Right cardiac atrium (tissue), 5 donors: ENCODE measurements around the gene PPP1R15B. TPM values are rescaled to one million over a fixed set of nuclear protein-coding genes. Genes with fewer than 3 reads are reported as not detected.

ENCODE experiments used
- ATAC-seq, 2 donors: fragments of 200-7000 bp; cut with Tn5 transposase; one replicate each; pipeline versions ENCODE4 v1.8.0 to v1.9.1; 2020; ENCODE audit warnings: moderate library complexity in 2 of 2, mild to moderate bottlenecking in 1 of 2
- DNase-seq, 3 donors: peaks; one replicate each; pipeline ENCODE4 v3.0.0-alpha.2; 2020
- H3K27ac ChIP-seq: one replicate; pipeline ENCODE4 v1.5.1; 2013; ENCODE audit warnings: mild to moderate bottlenecking, low read length, control low read depth, moderate library complexity
- H3K27me3 ChIP-seq: one replicate; pipeline ENCODE4 v1.6.1; 2013; ENCODE audit not compliant: control insufficient read depth, insufficient read depth
- H3K4me1 ChIP-seq: one replicate; pipeline ENCODE4 v1.6.1; 2013; ENCODE audit warnings: low read length; ENCODE audit not compliant: control insufficient read depth, insufficient read depth
- H3K4me3 ChIP-seq: one replicate; pipeline ENCODE4 v1.5.1; 2013; ENCODE audit warnings: low read length, control low read depth
- H3K9me3 ChIP-seq: one replicate; pipeline ENCODE4 v1.6.1; 2013; ENCODE audit warnings: low read length; ENCODE audit not compliant: control insufficient read depth
- WGBS: extraction: QIAGEN DNeasy Blood & Tissue Kit; methylation state at CpG from one replicate; pipeline ENCODE4 v1.1.7; 2013; 5-methylcytosine and 5-hydroxymethylcytosine counted together
- intact Hi-C, 4 donors: fragments of 100-400 bp; cut with DNase I; formaldehyde crosslinking; loops; one replicate each; pipeline versions ENCODE4 v1.11.0 to v1.14.0; 2022 to 2023
- polyA plus RNA-seq: library from polyadenylated mRNA; stranded (reverse); fragments of 200-250 nt; gene quantifications from one replicate; pipeline ENCODE4 v1.2.3, GENCODE V29; 2013
- total RNA-seq, 4 donors: library from RNA; stranded (reverse); fragmentation: NEBNext Ultra II Directional; extraction: Animal tissue kit (Norgen Biotek cat#: 25700); gene quantifications; one replicate each; pipeline ENCODE4 v1.2.1, GENCODE V29; 2021
- donor health status: healthy with polysubstance abuse.
- donor health status: DM: no; HTN: yes; CAD: no.
- donor health status: DM: no; HTN: no; CAD: no.
- donor health status: DM: no; HTN: yes; CAD: no; lungs with severe emphysema.
- donor health status: DM: yes; HTN: yes; CAD: no.

The PPP1R15B gene
- total and polyA plus RNA-seq, 5 donors: 14.2 to 36.3 (median 22.3) TPM

DNA sequence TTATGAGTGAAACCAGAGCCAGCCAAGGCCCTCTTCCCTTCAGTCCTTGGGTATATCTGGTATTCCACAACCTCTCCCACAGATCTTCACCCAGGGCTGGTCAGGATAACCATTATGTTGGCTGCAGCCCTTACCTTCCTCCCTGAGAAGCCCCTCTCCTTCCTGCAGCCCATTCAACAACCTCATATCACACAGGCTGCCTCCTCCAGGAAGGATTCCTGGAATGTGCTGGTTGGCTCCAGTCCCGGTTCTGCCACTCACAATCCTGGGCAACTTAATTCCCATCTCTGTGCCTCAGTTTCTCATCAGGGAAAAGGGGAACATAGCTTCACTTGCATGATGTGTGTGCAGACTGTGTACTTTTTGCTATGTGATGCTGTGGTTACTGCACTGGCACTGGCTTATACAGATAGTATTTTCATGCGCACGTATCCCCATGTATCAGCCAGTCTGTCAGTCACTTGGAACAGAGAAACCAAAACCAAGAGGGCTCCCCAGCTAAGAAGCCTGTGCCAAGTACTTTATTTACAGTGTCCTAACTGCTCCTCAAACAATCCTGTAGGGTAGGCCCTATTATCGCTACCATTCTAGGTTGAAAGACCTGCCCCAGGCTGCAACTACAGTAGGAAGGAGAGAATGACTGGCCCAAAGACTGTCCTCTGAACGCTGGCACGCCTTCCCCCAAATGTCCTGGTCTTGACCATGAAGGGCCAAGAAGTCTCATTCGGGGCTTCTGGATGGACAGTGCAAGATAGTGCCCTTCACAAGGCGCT lies 39.9 kb upstream of the PPP1R15B start:
- WGBS: 74% methylated on average over 8 of the region's 8 CpGs
- no peak overlapping the region for H3K4me3 ChIP-seq
- H3K27ac ChIP-seq: peak overlapping the region; percentile 89
- H3K27me3 ChIP-seq: no peaks in the 10 kb centered on the region
- intact Hi-C loops: loop anchor here in 1 of 4 donors (5.0 kb wide), 1 partner anchor 41 kb away; the partner anchor contains the start of gene PIK3C2B
- ATAC-seq: no peak
- no peak for DNase-seq
- H3K9me3 ChIP-seq: no peaks in the 10 kb centered on the region
- peaks cover 11% of the 10 kb centered on the region for H3K4me1 ChIP-seq

GRCh38 chr1:204450461-204451257 lies 39.0 kb upstream of the PPP1R15B start:
- Histone ChIP-seq H3K4me3 (peak overlapping the region; percentile 16), H3K4me1 (peaks cover 12% of the 10 kb centered on the region), H3K27ac (peak overlapping the region; percentile 89), H3K27me3 (no peaks in the 10 kb centered on the region), H3K9me3 (no peaks in the 10 kb centered on the region)
- peak; percentile 39 to 76 (median 75) for DNase-seq
- peak; percentile 75 to 79 for ATAC-seq
- WGBS: 53% methylated on average over 8 of the region's 8 CpGs
- intact Hi-C loops: loop anchor here in 1 of 4 donors (5.0 kb wide), 1 partner anchor 42 kb away; the partner anchor contains the start of gene PIK3C2B

DNA sequence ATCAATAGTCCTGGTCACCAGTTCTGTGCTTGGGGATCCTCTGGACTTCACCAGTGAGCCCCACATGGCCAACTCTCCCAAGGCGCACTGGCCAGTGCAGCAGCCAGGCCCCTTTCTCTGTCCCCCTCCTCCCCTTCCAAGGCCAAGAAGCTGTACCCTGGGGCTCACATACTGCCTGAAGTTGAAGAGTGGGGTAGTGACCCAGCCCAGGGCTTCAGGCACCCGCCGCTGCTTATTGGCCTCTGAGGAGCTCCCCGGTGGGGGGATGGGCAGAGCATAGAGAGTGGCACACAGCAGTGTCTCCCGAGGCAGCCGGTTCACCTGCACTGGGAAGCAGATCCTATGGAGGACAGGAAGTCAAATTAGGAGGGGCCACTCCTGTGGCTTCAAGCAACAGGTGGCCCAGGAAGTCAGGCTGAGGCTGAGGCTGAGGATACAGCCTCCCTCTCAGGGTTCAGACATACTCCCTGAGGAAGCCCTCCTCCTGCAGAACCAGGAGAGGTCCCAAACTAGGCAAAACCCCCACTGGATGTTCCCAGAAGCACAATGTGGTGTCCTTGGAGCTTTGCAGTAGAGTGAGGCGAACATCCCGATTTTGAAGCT lies 38.2 kb upstream of the PPP1R15B start:
- ATAC-seq (no peak), DNase-seq (no peak)
- H3K4me3 ChIP-seq: peak overlapping the region; percentile 16
- no peaks in the 10 kb centered on the region for H3K9me3 ChIP-seq
- H3K27ac ChIP-seq: peak overlapping the region; percentile 89
- H3K27me3 ChIP-seq: no peaks in the 10 kb centered on the region
- peaks cover 12% of the 10 kb centered on the region for H3K4me1 ChIP-seq
- 80% methylated on average over 8 of the region's 8 CpGs for WGBS
- intact Hi-C loops: loop anchor here in 2 of 4 donors (2.0 to 5.0 kb wide), 3 partner anchors 43 to 53 kb away; partner anchors contain the start of gene PIK3C2B (in 2 of the 2)

GRCh38 chr1:204448991-204449677 lies 37.5 kb upstream of the PPP1R15B start:
- 77% methylated on average over 6 of the region's 6 CpGs for WGBS
- H3K27me3 ChIP-seq: no peaks in the 10 kb centered on the region
- intact Hi-C loops: loop anchor here in 2 of 4 donors (2.0 to 5.0 kb wide), 2 partner anchors 46 to 53 kb away; partner anchors contain the start of gene PIK3C2B (in 1 of the 2)
- H3K4me1 ChIP-seq: peaks cover 12% of the 10 kb centered on the region
- peak overlapping the region; percentile 34 for H3K27ac ChIP-seq
- ATAC-seq: no peak
- H3K9me3 ChIP-seq: no peaks in the 10 kb centered on the region
- H3K4me3 ChIP-seq: no peak overlapping the region
- DNase-seq: no peak

DNA sequence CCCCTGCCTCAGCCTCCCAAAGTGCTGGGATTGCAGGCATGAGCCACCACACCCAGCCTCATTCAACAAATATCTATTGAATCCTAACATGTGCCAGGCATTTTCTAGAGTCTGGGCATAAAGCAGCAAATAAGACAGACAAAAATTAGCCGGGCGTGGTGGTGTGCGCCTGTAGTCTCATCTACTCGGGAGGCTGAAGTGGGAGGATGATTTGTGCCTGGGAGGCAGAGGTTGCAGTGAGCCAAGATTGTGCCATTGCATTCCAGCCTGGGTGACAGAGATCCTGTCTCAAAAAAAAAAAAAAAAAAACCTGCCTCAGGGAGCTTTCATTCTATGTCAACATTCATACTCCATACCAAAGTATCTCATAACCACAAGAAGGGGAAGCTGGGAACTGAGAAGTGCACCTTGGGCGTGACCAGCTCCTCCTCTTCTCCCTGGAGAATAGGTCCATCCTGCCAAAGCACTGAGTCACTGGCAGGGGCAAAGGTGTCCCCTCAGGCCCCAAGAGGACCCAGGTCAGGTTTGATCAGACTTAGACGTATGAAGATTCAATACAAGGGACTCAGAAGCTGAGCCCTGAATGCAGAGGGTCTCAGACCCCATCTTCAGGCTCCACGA lies 36.8 kb upstream of the PPP1R15B start:
- DNase-seq (no peak), ATAC-seq (no peak)
- 91% methylated on average over 7 of the region's 7 CpGs for WGBS
- H3K4me1 ChIP-seq: peaks cover 14% of the 10 kb centered on the region
- H3K27ac ChIP-seq: no peak overlapping the region
- H3K4me3 ChIP-seq: no peak overlapping the region
- intact Hi-C loops: loop anchor here in 2 of 4 donors (2.0 to 5.0 kb wide), 2 partner anchors 46 to 54 kb away; partner anchors contain the start of gene PIK3C2B (in 1 of the 2)
- H3K9me3 ChIP-seq: no peaks in the 10 kb centered on the region
- no peaks in the 10 kb centered on the region for H3K27me3 ChIP-seq

DNA sequence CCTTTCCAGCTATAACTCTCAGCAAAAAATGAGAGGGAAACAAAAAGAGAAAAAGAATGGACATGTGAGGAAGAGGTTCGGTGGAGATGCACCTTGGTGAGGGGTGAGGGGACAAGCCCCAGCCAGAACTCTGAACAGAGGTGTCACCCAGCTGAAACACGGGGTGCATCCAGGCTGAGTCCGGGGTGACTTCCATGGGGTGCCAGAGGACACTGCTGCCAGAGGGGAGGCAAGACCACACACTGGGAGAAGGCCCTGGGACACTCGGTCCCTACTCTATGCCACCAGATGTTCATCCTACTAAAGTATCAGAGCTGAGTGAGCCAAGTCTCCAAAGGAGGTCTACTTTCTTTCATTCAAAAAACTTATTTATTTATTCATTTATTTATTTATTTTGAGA lies 36.1 kb upstream of the PPP1R15B start:
- H3K9me3 ChIP-seq: no peaks in the 10 kb centered on the region
- peaks cover 17% of the 10 kb centered on the region for H3K4me1 ChIP-seq
- no peak overlapping the region for H3K27ac ChIP-seq
- DNase-seq (no peak), ATAC-seq (no peak)
- intact Hi-C loops: loop anchor here (2.0 to 5.0 kb wide), 3 partner anchors 47 to 55 kb away; partner anchors contain the start of gene PIK3C2B (in 1 of the 4)
- no peaks in the 10 kb centered on the region for H3K27me3 ChIP-seq
- H3K4me3 ChIP-seq: no peak overlapping the region
- WGBS: 66% methylated on average over 4 of the region's 4 CpGs

DNA sequence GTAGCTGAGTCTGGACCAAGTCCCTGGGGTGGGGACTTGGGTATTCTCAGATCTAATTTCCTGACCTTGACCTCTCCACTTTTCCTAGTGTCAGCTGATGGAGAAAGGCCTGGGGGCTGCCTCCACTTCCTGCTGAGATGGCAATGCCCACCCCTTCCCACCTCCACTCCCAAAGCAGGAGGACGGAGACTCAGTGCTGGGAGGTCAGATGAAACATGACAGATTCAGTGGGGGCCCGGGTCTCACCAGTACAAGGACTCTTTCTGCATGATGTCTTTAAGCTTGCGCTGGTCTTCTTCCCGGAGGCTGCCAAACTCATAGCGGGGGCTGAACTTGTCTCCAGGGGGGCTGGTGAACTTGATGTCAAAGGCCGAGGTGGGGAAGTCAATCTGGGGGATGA lies 35.6 kb upstream of the PPP1R15B start:
- DNase-seq (no peak), ATAC-seq (no peak)
- Histone ChIP-seq H3K4me1 (peaks cover 21% of the 10 kb centered on the region), H3K4me3 (no peak overlapping the region), H3K9me3 (no peaks in the 10 kb centered on the region), H3K27ac (no peak overlapping the region), H3K27me3 (no peaks in the 10 kb centered on the region)
- WGBS: 67% methylated on average over 6 of the region's 6 CpGs
- intact Hi-C loops: loop anchor here (2.0 to 5.0 kb wide), 2 partner anchors 55 to 56 kb away; no protein-coding TSS in a partner anchor

GRCh38 chr1:204446413-204447111 lies 34.9 kb upstream of the PPP1R15B start:
- Histone ChIP-seq H3K4me1 (peaks cover 21% of the 10 kb centered on the region), H3K27me3 (no peaks in the 10 kb centered on the region), H3K27ac (peak overlapping the region; percentile 14), H3K4me3 (no peak overlapping the region), H3K9me3 (no peaks in the 10 kb centered on the region)
- WGBS: 39% methylated on average over 11 of the region's 11 CpGs
- ATAC-seq: peak; percentile 48 to 65
- intact Hi-C loops: loop anchor here (2.0 to 5.0 kb wide), 2 partner anchors 56 kb away; no protein-coding TSS in a partner anchor
- DNase-seq: peak; percentile 73 to 89 (median 88)

DNA sequence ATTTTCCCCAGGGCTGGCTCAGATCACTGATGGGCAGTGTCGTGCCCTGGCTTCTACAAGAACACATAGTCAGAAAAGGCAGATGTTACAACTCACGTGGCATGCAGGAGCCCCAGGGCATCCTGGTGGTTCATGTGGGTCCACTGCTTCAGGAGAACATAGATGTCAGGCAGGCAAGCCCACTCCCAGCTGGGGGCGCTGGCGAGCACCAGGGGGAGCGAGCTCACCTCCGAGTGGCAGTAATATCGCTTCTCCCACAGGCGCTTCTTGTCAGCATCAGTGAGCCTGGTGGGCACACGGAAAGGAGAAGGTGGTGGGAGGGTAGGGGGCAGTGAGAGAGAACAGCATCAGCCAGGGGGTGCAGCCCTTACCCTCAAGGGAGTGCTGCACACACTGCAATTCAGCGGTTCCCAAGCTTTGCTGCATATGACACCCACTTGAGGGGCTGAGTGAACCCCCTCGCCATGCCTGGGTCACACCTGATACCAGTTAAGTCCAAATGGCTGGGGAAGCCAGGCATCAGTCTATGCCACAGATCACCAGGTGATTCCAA lies 34.3 kb upstream of the PPP1R15B start:
- intact Hi-C loops: loop anchor here (2.0 to 5.0 kb wide), 2 partner anchors 56 to 57 kb away; no protein-coding TSS in a partner anchor
- DNase-seq (peak in 2 of 3 donors; percentile 75 to 76), ATAC-seq (no peak)
- 60% methylated on average over 11 of the region's 11 CpGs for WGBS
- Histone ChIP-seq H3K27ac (no peak overlapping the region), H3K4me1 (peaks cover 18% of the 10 kb centered on the region), H3K27me3 (no peaks in the 10 kb centered on the region), H3K4me3 (no peak overlapping the region), H3K9me3 (no peaks in the 10 kb centered on the region)
